H9 (cell line): Measurements from ENCODE around the gene NME8. TPM values are rescaled to one million over a fixed set of nuclear protein-coding genes. Genes with fewer than 3 reads are reported as not detected.

Experiments used
- DNase-seq: peaks from one replicate; pipeline ENCODE4 v3.0.0-alpha.2; 2017
- H2AFZ ChIP-seq: one replicate; pipeline ENCODE4 v1.6.1; 2013; ENCODE audit warnings: mild to moderate bottlenecking, low read length, control low read depth, moderate library complexity
- H2AK5ac ChIP-seq: 2 replicates; pipeline ENCODE4 v1.6.1; 2013; ENCODE audit warnings: low read length, control low read depth, mixed read lengths; ENCODE audit not compliant: insufficient read length
- H2BK120ac ChIP-seq: one replicate; pipeline ENCODE4 v1.6.1; 2013; ENCODE audit warnings: low read depth, mild to moderate bottlenecking, low read length, control low read depth, inconsistent platforms; ENCODE audit not compliant: poor library complexity, severe bottlenecking
- H2BK12ac ChIP-seq: 2 replicates; pipeline ENCODE4 v1.6.1; 2013; ENCODE audit warnings: low read length, control low read depth, mixed read lengths, low read depth; ENCODE audit not compliant: insufficient read length
- H2BK15ac ChIP-seq: 2 replicates; pipeline ENCODE4 v1.6.1; 2013; ENCODE audit warnings: low read depth, low read length, control low read depth
- H2BK20ac ChIP-seq: one replicate; pipeline ENCODE4 v1.6.1; 2013; ENCODE audit warnings: low read depth, mild to moderate bottlenecking, low read length, control low read depth, inconsistent platforms; ENCODE audit not compliant: poor library complexity, severe bottlenecking
- H2BK5ac ChIP-seq: 2 replicates; pipeline ENCODE4 v1.6.1; 2013; ENCODE audit warnings: low read length, control low read depth, mixed read lengths; ENCODE audit not compliant: insufficient read length
- H3K14ac ChIP-seq: 2 replicates; pipeline ENCODE4 v1.6.1; 2013; ENCODE audit warnings: low read length, control low read depth; ENCODE audit not compliant: insufficient read depth
- H3K18ac ChIP-seq: 2 replicates; pipeline ENCODE4 v1.6.1; 2013; ENCODE audit warnings: low read depth, mild to moderate bottlenecking, mixed read lengths, low read length, control low read depth; ENCODE audit not compliant: insufficient read length
- H3K23ac ChIP-seq: 2 replicates; pipeline ENCODE4 v1.6.1; 2013; ENCODE audit warnings: low read length, control low read depth, mixed read lengths, low read depth; ENCODE audit not compliant: insufficient read length
- H3K23me2 ChIP-seq: 2 replicates; pipeline ENCODE4 v1.6.1; 2013; ENCODE audit warnings: low read depth, mild to moderate bottlenecking, mixed read lengths, low read length, control low read depth; ENCODE audit not compliant: insufficient read length, poor library complexity, severe bottlenecking
- H3K27ac ChIP-seq: 2 replicates; pipeline ENCODE4 v1.5.1; 2013; ENCODE audit warnings: low read length, control low read depth, mixed read lengths, low read depth; ENCODE audit not compliant: insufficient read length
- H3K27me3 ChIP-seq: 2 replicates; pipeline ENCODE4 v1.6.1; 2013; ENCODE audit warnings: low read length, control low read depth, inconsistent platforms; ENCODE audit not compliant: insufficient read depth
- H3K4ac ChIP-seq: 2 replicates; pipeline ENCODE4 v1.6.1; 2013; ENCODE audit warnings: low read depth, mild to moderate bottlenecking, control low read depth, inconsistent platforms, low read length, moderate library complexity
- H3K4me1 ChIP-seq: 2 replicates; pipeline ENCODE4 v1.6.1; 2013; ENCODE audit warnings: low read length, control low read depth, inconsistent platforms; ENCODE audit not compliant: insufficient read depth
- H3K4me2 ChIP-seq: 2 replicates; pipeline ENCODE4 v1.6.1; 2013; ENCODE audit warnings: low read length, control low read depth, mixed read lengths; ENCODE audit not compliant: insufficient read length, insufficient read depth
- H3K56ac ChIP-seq: 2 replicates; pipeline ENCODE4 v1.6.1; 2013; ENCODE audit warnings: low read depth, mild to moderate bottlenecking, mixed read lengths, low read length, control low read depth; ENCODE audit not compliant: insufficient read length
- H3K79me1 ChIP-seq: 2 replicates; pipeline ENCODE4 v1.6.1; 2013; ENCODE audit warnings: low read depth, mild to moderate bottlenecking, moderate library complexity, low read length, control low read depth, inconsistent platforms; ENCODE audit not compliant: insufficient read depth, poor library complexity, severe bottlenecking
- H3K79me2 ChIP-seq: 2 replicates; pipeline ENCODE4 v1.6.1; 2013; ENCODE audit warnings: low read length, control low read depth, inconsistent platforms; ENCODE audit not compliant: insufficient read depth
- H3K9ac ChIP-seq: 2 replicates; pipeline ENCODE4 v1.6.1; 2013; ENCODE audit warnings: low read length, control low read depth, mixed read lengths; ENCODE audit not compliant: insufficient read length; ENCODE audit errors: extremely low read depth
- H3K9me3 ChIP-seq: one replicate; pipeline ENCODE4 v1.6.1; 2013; ENCODE audit warnings: low read depth, low read length, inconsistent platforms; ENCODE audit not compliant: control insufficient read depth
- H3T11ph ChIP-seq: one replicate; pipeline ENCODE4 v1.6.1; 2013; ENCODE audit warnings: mild to moderate bottlenecking, low read length, control low read depth, inconsistent platforms
- H4K20me1 ChIP-seq: one replicate; pipeline ENCODE4 v1.6.1; 2013; ENCODE audit not compliant: control insufficient read depth, insufficient read length, insufficient read depth
- H4K5ac ChIP-seq: 2 replicates; pipeline ENCODE4 v1.6.1; 2013; ENCODE audit warnings: low read depth, mild to moderate bottlenecking, mixed read lengths, low read length, control low read depth; ENCODE audit not compliant: insufficient read length
- H4K8ac ChIP-seq: replicated peaks from 2 replicates; pipeline ENCODE4 v1.6.1; 2013; ENCODE audit warnings: low read length, control low read depth, mixed read lengths, low read depth; ENCODE audit not compliant: insufficient read length
- H4K91ac ChIP-seq: 2 replicates; pipeline ENCODE4 v1.6.1; 2013; ENCODE audit warnings: low read depth, mild to moderate bottlenecking, moderate library complexity, mixed read lengths, low read length, control low read depth; ENCODE audit not compliant: insufficient read length
- H3K27ac Mint-ChIP-seq, 3 experiments: 2 replicates in 2 of 3; 3 replicates in 1 of 3; pipeline ENCODE4 v1.8.0; 2020 to 2021; ENCODE audit warnings: mixed read lengths in 3 of 3, mild to moderate bottlenecking in 1 of 3, moderate library complexity in 1 of 3
- H3K27me3 Mint-ChIP-seq: 2 replicates; pipeline ENCODE4 v1.8.0; 2021; ENCODE audit warnings: low read depth, mild to moderate bottlenecking, moderate library complexity, mixed read lengths
- H3K36me3 Mint-ChIP-seq, 3 experiments: 2 replicates in 2 of 3; 3 replicates in 1 of 3; pipeline ENCODE4 v1.8.0; 2020 to 2021; ENCODE audit warnings: low read depth in 3 of 3, mixed read lengths in 3 of 3; ENCODE audit not compliant: insufficient read depth in 1 of 3
- H3K4me1 Mint-ChIP-seq, 2 experiments: 2 replicates each; pipeline ENCODE4 v1.8.0; 2020; ENCODE audit warnings: mixed read lengths in 2 of 2
- H3K4me3 Mint-ChIP-seq, 2 experiments: 2 replicates in 1 of 2; 3 replicates in 1 of 2; pipeline ENCODE4 v1.8.0; 2020 to 2021; ENCODE audit warnings: mild to moderate bottlenecking in 2 of 2, mixed read lengths in 2 of 2, moderate library complexity in 1 of 2
- H3K9me3 Mint-ChIP-seq, 2 experiments: 2 replicates in 1 of 2; 3 replicates in 1 of 2; pipeline ENCODE4 v1.8.0; 2020; ENCODE audit warnings: mild to moderate bottlenecking in 2 of 2, mixed read lengths in 2 of 2, moderate library complexity in 1 of 2
- CTCF ChIP-seq: fragments of 200-600 bp; sonication (generic); conservative IDR thresholded peaks from 3 replicates; pipeline ENCODE4 v1.8.0; 2021; ENCODE audit warnings: antibody characterized with exemption, mild to moderate bottlenecking
- WGBS: extraction: QIAGEN DNeasy Blood & Tissue Kit; methylation state at CpG from one replicate; pipeline ENCODE4 v1.1.7; 2013; ENCODE audit warnings: missing lambda C conversion rate, low lambda C conversion rate, mixed read lengths; ENCODE audit not compliant: insufficient read length; ENCODE audit errors: extremely low coverage; 5-methylcytosine and 5-hydroxymethylcytosine counted together
- total RNA-seq: library from RNA; stranded (reverse); gene quantifications from 2 replicates; pipeline ENCODE4 v1.2.1, GENCODE V29; 2021

NME8 gene
- total RNA-seq, 1 experiment from 2014 or later, result 0.33 TPM

GRCh38 chr7:37823557-37823956 lies 24.8 kb upstream of the NME8 start:
- WGBS, result no CpG with 5 or more reads among the region's 2 CpGs
- H3K4me1 Mint-ChIP-seq, result no peaks in the 10 kb centered on the region
- H3K4me3 Mint-ChIP-seq, result no peak overlapping the region
- TF ChIP-seq CTCF, result no peak
- no peak overlapping the region for H2BK20ac ChIP-seq
- H3K79me1 ChIP-seq, result no peaks in the 10 kb centered on the region
- no peak overlapping the region for H2AK5ac ChIP-seq
- H3K27ac Mint-ChIP-seq, result no peak overlapping the region
- H3K4me2 ChIP-seq, result no peak overlapping the region
- no peak for DNase-seq
- peaks cover 0 to 7% (median 0%) of the 10 kb centered on the region in 3 experiments; a peak in 3 of 7 replicates for H3K36me3 Mint-ChIP-seq
- no peaks in the 10 kb centered on the region for H3K27me3 ChIP-seq
- H3K4me1 ChIP-seq, result no peaks in the 10 kb centered on the region
- no peak overlapping the region for H2AFZ ChIP-seq
- H2BK12ac ChIP-seq, result no peak overlapping the region
- H3K27ac ChIP-seq, result no peak overlapping the region
- no peak overlapping the region for H2BK5ac ChIP-seq
- no peaks in the 10 kb centered on the region for H3K9me3 ChIP-seq
- H3K18ac ChIP-seq, result no peak overlapping the region
- H3T11ph ChIP-seq, result no peak overlapping the region
- no peaks in the 10 kb centered on the region for H3K79me2 ChIP-seq
- no peak overlapping the region for H3K56ac ChIP-seq
- no peak overlapping the region for H3K23ac ChIP-seq
- no peak overlapping the region for H4K5ac ChIP-seq
- no peak overlapping the region for H2BK15ac ChIP-seq
- no peak overlapping the region for H2BK120ac ChIP-seq
- H3K23me2 ChIP-seq, result no peaks in the 10 kb centered on the region
- no peak overlapping the region for H4K91ac ChIP-seq
- no peak overlapping the region for H3K9ac ChIP-seq
- H3K9me3 Mint-ChIP-seq, result peaks cover 8 to 9% of the 10 kb centered on the region in 2 experiments
- no peak overlapping the region for H4K8ac ChIP-seq
- no peak overlapping the region for H3K4ac ChIP-seq
- no peaks in the 10 kb centered on the region for H3K27me3 Mint-ChIP-seq
- no peaks in the 10 kb centered on the region for H4K20me1 ChIP-seq
- no peak overlapping the region for H3K14ac ChIP-seq
